ENCODE results near the gene RPLP2. TPM values are rescaled to one million over a fixed set of nuclear protein-coding genes. Genes with fewer than 3 reads are reported as not detected.

Gene RPLP2
- total RNA-seq, 1 experiment from 2014 or later: 1,150 TPM

GRCh38 chr11:770642-771616 lies 38.8 kb upstream of the RPLP2 start:
- H3K27me3 ChIP-seq: no peaks in the 10 kb centered on the region
- no peak for DNase-seq
- no peak overlapping the region for H3K27ac ChIP-seq
- peaks cover 24% of the 10 kb centered on the region for H3K36me3 ChIP-seq
- no peak overlapping the region for H3K4me3 ChIP-seq
- H3K9me3 ChIP-seq (replicated peaks): no peaks in the 10 kb centered on the region
- H3K4me1 ChIP-seq: peaks cover 19% of the 10 kb centered on the region; the same call in 1 of the 2 replicates

- peaks cover 19% of the 10 kb centered on the region; the same call in 1 of the 2 replicates for H3K4me1 ChIP-seq
- no peaks in the 10 kb centered on the region for H3K27me3 ChIP-seq
- H3K4me3 ChIP-seq: no peak overlapping the region
- H3K9me3 ChIP-seq (replicated peaks): no peaks in the 10 kb centered on the region
- H3K36me3 ChIP-seq: peaks cover 20% of the 10 kb centered on the region; the same call in 1 of the 2 replicates
- DNase-seq: no peak
- H3K27ac ChIP-seq: no peak overlapping the region
These were observed 38.1 kb upstream of the RPLP2 start for GRCh38 chr11:771617-772204.

GRCh38 chr11:772429-773390 lies 37.1 kb upstream of the RPLP2 start:
- peak; percentile 66 to 70 for DNase-seq
- peaks cover 20% of the 10 kb centered on the region; the same call in 1 of the 2 replicates for H3K36me3 ChIP-seq
- no peaks in the 10 kb centered on the region for H3K9me3 ChIP-seq (replicated peaks)
- H3K4me1 ChIP-seq: peaks cover 19% of the 10 kb centered on the region; the same call in 1 of the 2 replicates
- peak overlapping the region; percentile 71 for H3K27ac ChIP-seq
- no peaks in the 10 kb centered on the region for H3K27me3 ChIP-seq
- H3K4me3 ChIP-seq: no peak overlapping the region

- Histone ChIP-seq H3K4me1 (peaks cover 19% of the 10 kb centered on the region; the same call in 1 of the 2 replicates), H3K9me3 (replicated peaks) (no peaks in the 10 kb centered on the region), H3K36me3 (peaks cover 20% of the 10 kb centered on the region; the same call in 1 of the 2 replicates), H3K27ac (peak overlapping the region; percentile 71), H3K4me3 (no peak overlapping the region), H3K27me3 (no peaks in the 10 kb centered on the region)
- DNase-seq: no peak
These were observed 36.3 kb upstream of the RPLP2 start for GRCh38 chr11:773425-773824.

GRCh38 chr11:773830-774229 lies 35.9 kb upstream of the RPLP2 start:
- Histone ChIP-seq H3K27ac (peak overlapping the region; percentile 71), H3K4me3 (no peak overlapping the region), H3K27me3 (no peaks in the 10 kb centered on the region), H3K36me3 (peaks cover 20% of the 10 kb centered on the region; the same call in 1 of the 2 replicates), H3K9me3 (replicated peaks) (no peaks in the 10 kb centered on the region), H3K4me1 (peaks cover 19% of the 10 kb centered on the region; the same call in 1 of the 2 replicates)
- DNase-seq: no peak

- no peaks in the 10 kb centered on the region for H3K9me3 ChIP-seq (replicated peaks)
- DNase-seq: no peak
- peaks cover 20% of the 10 kb centered on the region; the same call in 1 of the 2 replicates for H3K36me3 ChIP-seq
- H3K27ac ChIP-seq: no peak overlapping the region
- H3K4me3 ChIP-seq: no peak overlapping the region
- H3K4me1 ChIP-seq: peaks cover 19% of the 10 kb centered on the region; the same call in 1 of the 2 replicates
- no peaks in the 10 kb centered on the region for H3K27me3 ChIP-seq
These were observed 34.7 kb upstream of the RPLP2 start for GRCh38 chr11:774873-775592.

- H3K27ac ChIP-seq: peak overlapping the region; percentile 66
- no peaks in the 10 kb centered on the region for H3K9me3 ChIP-seq (replicated peaks)
- no peak for DNase-seq
- H3K4me3 ChIP-seq: peak overlapping the region; percentile 99
- peaks cover 19% of the 10 kb centered on the region; the same call in 1 of the 2 replicates for H3K4me1 ChIP-seq
- H3K27me3 ChIP-seq: no peaks in the 10 kb centered on the region
- H3K36me3 ChIP-seq: peaks cover 14% of the 10 kb centered on the region; the same call in 1 of the 2 replicates
These were observed 33.6 kb upstream of the RPLP2 start for GRCh38 chr11:776263-776560.

GRCh38 chr11:776561-777287 lies 33.0 kb upstream of the RPLP2 start:
- Histone ChIP-seq H3K27me3 (no peaks in the 10 kb centered on the region), H3K36me3 (peaks cover 9% of the 10 kb centered on the region; the same call in 1 of the 2 replicates), H3K27ac (peak overlapping the region; percentile 66), H3K4me3 (peak overlapping the region; percentile 99), H3K9me3 (replicated peaks) (no peaks in the 10 kb centered on the region), H3K4me1 (peaks cover 19% of the 10 kb centered on the region; the same call in 1 of the 2 replicates)
- DNase-seq: peak; percentile 51 to 60

- peak within 1 kb of the TSS; percentile 66 for H3K27ac ChIP-seq
- peak; percentile 89 to 91 for DNase-seq
- H3K36me3 ChIP-seq: peaks cover 7% of the 10 kb centered on the region; the same call in 1 of the 2 replicates
- H3K4me3 ChIP-seq: peak within 1 kb of the TSS; percentile 99
- H3K4me1 ChIP-seq: peaks cover 17% of the 10 kb centered on the region; the same call in 1 of the 2 replicates
- no peaks in the 10 kb centered on the region for H3K27me3 ChIP-seq
- no peaks in the 10 kb centered on the region for H3K9me3 ChIP-seq (replicated peaks)
These were observed 32.2 kb upstream of the RPLP2 start, which contains the start of gene GATD1 for GRCh38 chr11:777288-778255. Gene GATD1 (minus strand): TSS chr11:777487. CDS start chr11:777462, 25 bp downstream.

- Histone ChIP-seq H3K27me3 (no peaks in the 10 kb centered on the region), H3K27ac (no peak overlapping the region), H3K9me3 (replicated peaks) (no peaks in the 10 kb centered on the region), H3K4me3 (no peak overlapping the region), H3K4me1 (0 out of 2 replicates have a peak, but pooled peaks cover 6% of the 10 kb centered on the region), H3K36me3 (peaks cover 2% of the 10 kb centered on the region; the same call in 1 of the 2 replicates)
- DNase-seq: no peak
These were observed 30.5 kb upstream of the RPLP2 start for GRCh38 chr11:778976-779954.

- Histone ChIP-seq H3K36me3 (no peaks in the 10 kb centered on the region), H3K27me3 (no peaks in the 10 kb centered on the region), H3K27ac (no peak overlapping the region), H3K4me3 (no peak overlapping the region), H3K9me3 (replicated peaks) (no peaks in the 10 kb centered on the region), H3K4me1 (0 out of 2 replicates have a peak, but pooled peaks cover 6% of the 10 kb centered on the region)
- DNase-seq: no peak
These were observed 29.7 kb upstream of the RPLP2 start for GRCh38 chr11:779955-780532.
